Colonic mucosa (tissue), 4 donors: ENCODE data around the gene SYNC. TPM values are rescaled to one million over a fixed set of nuclear protein-coding genes. Genes with fewer than 3 reads are reported as not detected.

ENCODE experiments used
- DNase-seq: peaks from one replicate; pipeline ENCODE4 v3.0.0-alpha.2; 2020
- H3K27ac ChIP-seq: fragments of 200-600 bp; one replicate; pipeline ENCODE4 v1.8.0; 2021
- H3K27me3 ChIP-seq: fragments of 200-600 bp; one replicate; pipeline ENCODE4 v1.8.0; 2021
- H3K36me3 ChIP-seq: fragments of 200-600 bp; one replicate; pipeline ENCODE4 v1.8.0; 2021
- H3K4me1 ChIP-seq: fragments of 200-600 bp; one replicate; pipeline ENCODE4 v1.8.0; 2021; ENCODE audit warnings: mild to moderate bottlenecking
- H3K4me3 ChIP-seq: fragments of 200-600 bp; one replicate; pipeline ENCODE4 v1.8.0; 2021
- H3K9ac ChIP-seq, 2 donors: one replicate each; pipeline ENCODE4 v1.7.0; 2013; ENCODE audit warnings: control low read depth in 2 of 2, low read depth in 2 of 2, low read length in 2 of 2
- H3K9me3 ChIP-seq: fragments of 200-600 bp; one replicate; pipeline ENCODE4 v1.8.0; 2021
- CTCF ChIP-seq: fragments of 200-600 bp; IDR thresholded peaks from one replicate; pipeline ENCODE4 v1.8.0; 2022; ENCODE audit warnings: antibody characterized with exemption, mild to moderate bottlenecking
- intact Hi-C: fragments of 100-400 bp; cut with DNase I; formaldehyde crosslinking; loops from one replicate; pipeline ENCODE4 v1.14.1; 2022
- total RNA-seq, 2 donors: library from RNA; stranded (reverse); fragmentation: NEBNext Ultra II Directional in 1 of 2; extraction: Animal tissue kit (Norgen Biotek cat#: 25700) in 1 of 2; gene quantifications; one replicate each; pipeline ENCODE4 v1.2.1, GENCODE V29; 2021
- donor health status: healthy.
- donor health status: DM: no; HTN: no; CAD: no.
- donor health status: DM: no; HTN: no; CAD: no.

The SYNC gene
- total RNA-seq = 10 to 100 TPM in 1 of 2 donors, 1 to 10 TPM in 1; 6.6 to 10.6 TPM

- Histone ChIP-seq H3K27ac (peak within 1 kb of the TSS; percentile 69), H3K9ac (peak within 1 kb of the TSS; percentile 48 to 87), H3K4me3 (peak within 1 kb of the TSS; percentile 57), H3K27me3 (no peaks in the 10 kb centered on the region), H3K4me1 (peaks cover 9% of the 10 kb centered on the region), H3K9me3 (no peaks in the 10 kb centered on the region), H3K36me3 (no peaks in the 10 kb centered on the region)
- DNase-seq = peak; percentile 92
- TF ChIP-seq CTCF = no peak
- intact Hi-C loops = loop anchor here (10.0 kb wide), 1 partner anchor 162 kb away; no protein-coding TSS in a partner anchor
Observed at GRCh38 chr1:32702599-32703478, at the start of gene SYNC. SYNC (minus strand) TSS chr1:32702770; CDS start chr1:32702660, 110 bp downstream.

DNA sequence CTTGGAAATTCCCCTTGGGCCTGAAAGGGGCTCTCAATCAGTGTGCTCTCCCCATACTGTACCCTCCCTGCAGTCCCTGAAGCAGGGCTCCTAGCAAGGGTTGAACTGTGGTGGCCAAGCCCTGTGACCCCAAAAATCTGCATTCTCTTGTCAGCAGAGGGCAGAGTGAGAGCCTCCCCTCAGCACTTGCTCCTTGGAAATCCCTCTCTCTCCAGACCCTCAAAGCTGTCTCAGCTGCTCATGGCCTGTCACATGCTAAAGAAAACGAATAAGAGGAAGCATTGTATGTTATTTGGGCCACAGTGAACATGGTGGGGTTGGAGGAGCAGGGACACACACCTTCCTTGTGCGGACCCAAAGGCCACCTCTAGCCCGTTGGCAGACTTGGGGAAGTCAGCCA lies 47.2 kb upstream of the SYNC start:
- Histone ChIP-seq H3K27ac (no peak overlapping the region), H3K27me3 (no peaks in the 10 kb centered on the region), H3K36me3 (no peaks in the 10 kb centered on the region), H3K4me3 (no peak overlapping the region), H3K4me1 (peaks cover 5% of the 10 kb centered on the region), H3K9ac (no peak overlapping the region), H3K9me3 (no peaks in the 10 kb centered on the region)
- intact Hi-C loops = no loop called here
- DNase-seq = no peak
- TF ChIP-seq CTCF = no peak

DNA sequence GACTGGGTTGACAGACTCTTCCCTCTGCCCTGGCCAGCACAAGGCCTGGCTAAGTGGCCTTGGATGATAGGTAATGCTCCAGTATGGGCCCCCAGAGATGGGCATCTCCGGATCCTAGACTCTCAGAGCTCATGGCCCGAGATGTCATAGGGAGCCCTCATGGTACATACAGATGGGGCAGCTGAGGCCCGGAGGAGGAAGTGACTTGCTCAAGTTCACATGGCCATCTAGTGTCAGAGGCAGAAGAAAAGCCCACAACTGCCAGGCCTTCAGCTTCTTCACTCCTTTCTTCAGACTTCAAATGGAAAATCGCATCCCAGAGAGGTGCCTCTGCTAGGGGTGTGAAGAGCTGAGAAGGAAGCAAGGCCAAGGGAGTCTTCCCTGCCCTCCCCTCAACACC lies 46.8 kb upstream of the SYNC start:
- Histone ChIP-seq H3K27ac (no peak overlapping the region), H3K27me3 (no peaks in the 10 kb centered on the region), H3K9me3 (no peaks in the 10 kb centered on the region), H3K9ac (no peak overlapping the region), H3K4me1 (peaks cover 5% of the 10 kb centered on the region), H3K36me3 (no peaks in the 10 kb centered on the region), H3K4me3 (no peak overlapping the region)
- TF ChIP-seq CTCF = no peak
- intact Hi-C loops = no loop called here
- DNase-seq = no peak

- no peaks in the 10 kb centered on the region for H3K36me3 ChIP-seq
- no peak overlapping the region for H3K27ac ChIP-seq
- no peak for TF ChIP-seq CTCF
- no peak overlapping the region for H3K4me3 ChIP-seq
- DNase-seq = no peak
- no peak overlapping the region for H3K9ac ChIP-seq
- intact Hi-C loops = no loop called here
- no peaks in the 10 kb centered on the region for H3K27me3 ChIP-seq
- peaks cover 5% of the 10 kb centered on the region for H3K4me1 ChIP-seq
- no peaks in the 10 kb centered on the region for H3K9me3 ChIP-seq
Observed at GRCh38 chr1:32748926-32749325, 46.4 kb upstream of the SYNC start.

GRCh38 chr1:32748348-32748747 lies 45.8 kb upstream of the SYNC start:
- H3K36me3 ChIP-seq = no peaks in the 10 kb centered on the region
- H3K27ac ChIP-seq = no peak overlapping the region
- TF ChIP-seq CTCF = no peak
- H3K9ac ChIP-seq = no peak overlapping the region
- H3K4me3 ChIP-seq = no peak overlapping the region
- intact Hi-C loops = no loop called here
- no peaks in the 10 kb centered on the region for H3K27me3 ChIP-seq
- H3K9me3 ChIP-seq = no peaks in the 10 kb centered on the region
- DNase-seq = no peak
- peaks cover 3% of the 10 kb centered on the region for H3K4me1 ChIP-seq
